G401.6 (cell line): Measurements from ENCODE around the gene TRA2A.

Experiments used
- FAIRE-seq: peaks from 2 replicates; lab custom pipeline; 2012; peaks lifted over from hg19 to GRCh38; lab: Jason Lieb, UNC

TRA2A gene

GRCh38 chr7:23470330-23471105, 61.3 kb downstream of the TRA2A start, which contains the start of gene IGF2BP3:
Gene IGF2BP3 (minus strand): TSS chr7:23470491. CDS start chr7:23470110, 381 bp downstream.
- FAIRE-seq, result peak; percentile 100

- no peak for FAIRE-seq
Observed at GRCh38 chr7:23469961-23470250, 61.9 kb downstream of the TRA2A start.

- FAIRE-seq, result no peak
Observed at GRCh38 chr7:23469150-23469960, 62.4 kb downstream of the TRA2A start.

- no peak for FAIRE-seq
Observed at GRCh38 chr7:23468526-23469149, 63.1 kb downstream of the TRA2A start.

GRCh38 chr7:23467806-23468525, 63.8 kb downstream of the TRA2A start:
- peak; percentile 88 for FAIRE-seq

- FAIRE-seq, result no peak
Observed at GRCh38 chr7:23467291-23467805, 64.4 kb downstream of the TRA2A start.

- peak; percentile 27 for FAIRE-seq
Observed at GRCh38 chr7:23462846-23463245, 68.9 kb downstream of the TRA2A start.

- FAIRE-seq, result no peak
Observed at GRCh38 chr7:23458044-23458443, 73.7 kb downstream of the TRA2A start.

GRCh38 chr7:23456093-23456492, 75.7 kb downstream of the TRA2A start:
- no peak for FAIRE-seq

GRCh38 chr7:23454881-23455526, 76.8 kb downstream of the TRA2A start:
- no peak for FAIRE-seq
